HCT116 (cell line): ENCODE measurements around the gene LIPE.

Experiments used
- EGR1 ChIP-seq: IDR thresholded peaks from 2 replicates; pipeline ENCODE4 v1.6.1; 2012; ENCODE audit warnings: low read depth
- EZH2 ChIP-seq: fragments of 200-600 bp; sonication (generic); IDR thresholded peaks from 2 replicates; pipeline ENCODE4 v1.6.1; 2017; ENCODE audit warnings: antibody characterized with exemption, mixed run types
- EZH2phosphoT487 ChIP-seq: fragments of 200-600 bp; IDR thresholded peaks from 2 replicates; pipeline ENCODE4 v1.6.1; 2018; ENCODE audit warnings: antibody characterized with exemption, borderline replicate concordance
- JUND ChIP-seq: IDR thresholded peaks from 2 replicates; pipeline ENCODE4 v1.6.1; 2012
- POLR2AphosphoS5 ChIP-seq: IDR thresholded peaks from 2 replicates; pipeline ENCODE4 v1.6.1; 2011; ENCODE audit warnings: mild to moderate bottlenecking, low read depth, low read length, moderate library complexity
- TF ChIP-seq, protein P1 (sequence below), 3 experiments: fragments of 200-600 bp in 1 of 3; sonication (generic) in 1 of 3; IDR thresholded peaks in 2 of 3; conservative IDR thresholded peaks in 1 of 3; 2 replicates each; pipeline ENCODE4 v1.5.1; 2012 to 2017; ENCODE audit warnings: low read depth in 2 of 3, low read length in 2 of 3, antibody characterized with exemption in 1 of 3, borderline replicate concordance in 1 of 3, control low read depth in 1 of 3, mild to moderate bottlenecking in 1 of 3, mixed read lengths in 1 of 3, mixed run types in 1 of 3, moderate library complexity in 1 of 3; ENCODE audit not compliant: insufficient read depth in 1 of 3

DNA sequence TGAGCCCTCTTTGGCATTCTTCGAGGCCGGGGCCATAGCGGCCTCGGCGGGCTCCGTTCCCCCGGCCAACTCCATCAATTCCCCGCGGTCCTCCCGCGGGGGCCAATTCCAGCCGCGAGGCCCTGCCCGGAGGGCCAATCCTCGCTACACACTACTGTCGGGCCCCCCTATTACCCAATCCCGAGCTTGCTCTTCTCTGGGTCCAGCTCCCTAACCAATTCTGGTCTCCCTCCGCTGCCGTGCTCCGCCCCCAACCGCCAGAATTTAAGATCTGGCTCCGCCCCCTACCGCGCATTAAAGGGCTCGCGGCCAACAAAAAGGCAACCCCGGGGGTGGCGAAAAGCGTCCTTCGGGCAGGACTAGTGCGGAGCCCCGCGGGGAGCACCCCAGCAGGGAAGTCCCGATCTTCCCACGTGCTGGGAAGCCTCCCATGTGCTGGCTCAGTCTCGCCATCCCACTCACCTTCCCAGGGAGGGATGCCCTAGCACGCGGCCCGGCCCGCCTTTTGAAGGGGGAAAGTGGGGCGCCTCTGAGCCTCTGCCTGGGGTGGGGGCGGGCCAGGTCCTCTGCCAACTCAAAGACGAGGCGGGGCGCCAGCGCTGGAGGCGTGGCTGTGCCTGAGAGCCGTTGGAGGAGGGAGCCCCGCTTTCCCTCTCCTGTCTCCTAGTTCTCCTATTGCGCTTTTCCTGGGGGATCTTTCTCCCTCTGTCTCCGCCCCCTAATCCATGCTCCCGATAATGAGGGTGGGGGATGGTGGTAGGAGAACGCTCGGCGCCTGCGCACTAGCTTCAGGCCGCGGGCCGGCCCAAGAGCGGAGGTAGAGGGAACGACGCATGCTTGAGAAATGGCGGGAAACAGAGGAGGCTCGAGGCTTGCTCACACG is 3.5 kb downstream of the LIPE start:
- TF ChIP-seq, protein P1, sequence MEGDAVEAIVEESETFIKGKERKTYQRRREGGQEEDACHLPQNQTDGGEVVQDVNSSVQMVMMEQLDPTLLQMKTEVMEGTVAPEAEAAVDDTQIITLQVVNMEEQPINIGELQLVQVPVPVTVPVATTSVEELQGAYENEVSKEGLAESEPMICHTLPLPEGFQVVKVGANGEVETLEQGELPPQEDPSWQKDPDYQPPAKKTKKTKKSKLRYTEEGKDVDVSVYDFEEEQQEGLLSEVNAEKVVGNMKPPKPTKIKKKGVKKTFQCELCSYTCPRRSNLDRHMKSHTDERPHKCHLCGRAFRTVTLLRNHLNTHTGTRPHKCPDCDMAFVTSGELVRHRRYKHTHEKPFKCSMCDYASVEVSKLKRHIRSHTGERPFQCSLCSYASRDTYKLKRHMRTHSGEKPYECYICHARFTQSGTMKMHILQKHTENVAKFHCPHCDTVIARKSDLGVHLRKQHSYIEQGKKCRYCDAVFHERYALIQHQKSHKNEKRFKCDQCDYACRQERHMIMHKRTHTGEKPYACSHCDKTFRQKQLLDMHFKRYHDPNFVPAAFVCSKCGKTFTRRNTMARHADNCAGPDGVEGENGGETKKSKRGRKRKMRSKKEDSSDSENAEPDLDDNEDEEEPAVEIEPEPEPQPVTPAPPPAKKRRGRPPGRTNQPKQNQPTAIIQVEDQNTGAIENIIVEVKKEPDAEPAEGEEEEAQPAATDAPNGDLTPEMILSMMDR (IDR thresholded peaks at IDR 0.05 in 2 of 3, conservative IDR thresholded peaks at IDR 0.05 in 1 of 3; ENCODE audit: borderline replicate concordance in 1 of 3, insufficient read depth in 1 of 3, low read depth in 2 of 3, low read length in 2 of 3), result no peak
- TF ChIP-seq EZH2 (no peak), EZH2phosphoT487 (no peak), EGR1 (no peak; the same call in 1 of the 2 replicates), JUND (no peak), POLR2AphosphoS5 (no peak)
